HG03378 (cell line): ENCODE results near the gene EEPD1.

Experiments used
- ATAC-seq: cut with Tn5 transposase; IDR thresholded peaks from one replicate; pipeline ENCODE4 v1.9.1; 2021; ENCODE audit warnings: mild to moderate bottlenecking, moderate library complexity; ENCODE audit not compliant: unreplicated experiment

The EEPD1 gene

DNA sequence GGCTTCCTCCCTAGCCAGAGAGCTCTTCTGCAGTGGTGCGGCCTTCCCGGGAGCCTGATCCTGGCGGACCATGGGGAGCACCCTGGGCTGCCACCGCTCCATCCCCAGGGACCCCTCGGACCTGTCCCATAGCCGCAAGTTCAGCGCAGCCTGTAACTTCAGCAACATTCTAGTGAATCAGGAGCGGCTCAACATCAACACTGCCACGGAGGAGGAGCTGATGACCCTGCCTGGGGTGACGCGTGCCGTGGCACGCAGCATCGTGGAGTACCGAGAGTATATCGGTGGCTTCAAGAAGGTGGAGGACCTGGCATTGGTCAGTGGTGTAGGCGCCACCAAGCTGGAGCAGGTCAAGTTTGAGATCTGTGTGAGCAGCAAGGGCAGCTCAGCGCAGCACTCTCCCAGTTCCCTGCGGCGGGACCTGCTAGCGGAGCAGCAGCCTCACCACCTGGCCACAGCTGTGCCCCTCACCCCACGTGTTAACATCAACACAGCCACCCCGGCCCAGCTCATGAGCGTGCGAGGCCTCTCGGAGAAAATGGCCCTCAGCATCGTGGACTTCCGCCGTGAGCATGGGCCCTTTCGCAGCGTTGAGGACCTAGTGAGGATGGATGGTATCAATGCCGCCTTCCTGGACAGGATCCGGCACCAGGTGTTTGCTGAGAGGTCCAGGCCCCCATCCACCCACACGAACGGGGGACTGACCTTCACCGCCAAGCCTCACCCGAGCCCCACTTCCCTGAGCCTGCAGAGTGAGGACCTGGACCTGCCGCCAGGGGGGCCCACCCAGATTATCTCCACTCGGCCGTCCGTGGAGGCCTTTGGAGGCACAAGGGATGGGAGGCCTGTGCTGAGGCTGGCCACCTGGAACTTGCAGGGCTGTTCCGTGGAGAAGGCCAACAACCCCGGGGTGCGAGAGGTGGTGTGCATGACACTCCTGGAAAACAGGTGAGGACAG, 1.5 kb downstream of the EEPD1 start:
- ATAC-seq = no peak

DNA sequence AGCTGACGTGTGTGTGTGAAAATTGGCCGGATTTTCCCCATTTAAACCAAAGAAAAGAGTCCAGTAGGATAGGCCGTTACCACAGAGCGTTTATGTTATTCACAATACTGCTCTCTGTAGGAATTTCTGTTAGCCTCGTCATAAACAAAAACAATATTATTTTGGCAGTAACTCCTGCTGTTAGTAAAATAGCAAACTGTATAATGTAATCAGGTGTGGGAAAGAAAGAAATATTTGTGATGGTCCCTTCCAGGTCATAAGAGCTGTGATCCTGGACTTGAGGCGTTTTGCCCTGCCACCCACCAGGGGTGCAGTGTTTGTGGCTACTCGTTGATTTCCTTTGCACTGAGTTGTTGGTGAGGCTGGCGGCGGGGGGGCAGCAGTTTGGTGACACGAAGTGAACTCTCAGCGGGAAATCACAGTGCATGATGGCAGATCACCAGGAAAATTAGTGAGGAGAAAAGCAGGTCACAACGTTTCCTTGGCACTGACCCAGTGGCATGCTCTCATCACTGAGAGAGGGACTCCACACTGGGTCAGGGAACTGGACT, 2.8 kb downstream of the EEPD1 start:
- no peak for ATAC-seq

DNA sequence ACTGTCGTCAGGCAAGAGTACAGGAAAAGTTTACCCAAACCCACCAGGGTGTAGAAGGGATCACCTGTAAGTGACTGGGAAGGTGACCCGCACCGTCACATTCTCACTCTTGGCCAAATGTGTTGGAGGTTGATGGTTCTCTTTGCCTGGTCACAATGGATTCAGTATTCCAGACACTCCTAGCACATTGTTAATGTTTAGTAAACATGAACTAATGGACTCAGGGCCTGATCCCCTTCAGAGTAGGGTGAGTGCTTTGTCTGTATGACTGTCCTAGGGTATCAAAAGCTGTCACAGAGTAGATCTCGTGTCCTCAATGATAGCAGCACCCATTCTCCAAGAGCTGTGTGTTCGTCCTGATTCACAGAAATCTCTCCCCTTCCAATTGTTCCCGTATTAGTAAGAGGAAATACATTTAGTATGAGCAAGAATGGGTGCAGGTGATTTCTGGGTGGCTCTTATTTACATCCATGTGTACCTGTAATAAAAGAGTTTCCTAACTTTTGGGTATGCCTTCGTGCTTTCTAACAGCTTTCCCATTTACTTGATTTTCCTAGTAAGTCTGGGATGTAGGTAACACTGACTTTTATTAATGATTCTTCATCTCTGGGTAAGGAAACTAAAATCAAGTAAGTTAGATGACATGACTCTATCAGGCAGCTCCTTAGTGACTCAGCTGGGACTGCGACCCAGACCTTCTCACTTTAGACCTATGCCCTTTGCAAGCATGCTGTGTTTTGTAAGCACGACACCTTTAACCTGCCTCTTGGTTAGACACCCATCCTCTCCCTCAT, 4.7 kb downstream of the EEPD1 start:
- ATAC-seq = no peak

DNA sequence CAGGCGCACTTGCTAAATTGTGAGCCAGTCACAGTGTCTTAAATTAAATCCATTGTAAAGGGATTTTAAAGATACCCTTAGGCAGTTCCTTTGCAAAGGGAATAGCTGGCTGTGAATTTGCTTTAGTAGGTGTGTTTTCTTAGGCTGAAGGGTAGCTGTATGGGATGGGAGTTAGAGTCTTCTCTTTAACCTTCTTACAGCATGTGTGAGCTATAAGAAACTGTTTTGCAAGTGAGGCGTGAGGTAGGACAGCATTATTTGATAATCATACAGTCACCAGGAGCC, 5.2 kb downstream of the EEPD1 start:
- ATAC-seq = no peak

DNA sequence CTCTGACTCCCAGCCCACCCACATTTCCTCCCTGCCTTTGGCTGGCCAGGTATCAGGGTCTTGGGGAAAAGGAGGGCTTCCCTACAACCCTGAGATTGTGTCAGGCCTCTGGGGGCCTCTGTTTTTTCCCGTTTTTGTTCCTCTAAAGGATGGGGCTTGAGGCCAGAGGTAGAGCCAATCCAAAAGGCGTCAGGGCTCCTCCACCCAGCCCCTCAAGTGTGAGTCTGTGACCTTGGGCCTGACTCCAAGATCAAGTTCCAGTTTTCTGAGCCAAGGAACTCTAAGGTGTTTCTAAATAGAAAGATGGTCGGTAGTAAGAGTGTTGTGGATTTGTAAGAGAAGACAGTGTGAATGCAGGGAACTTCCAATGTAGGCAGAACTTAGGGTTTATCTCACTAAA, 6.6 kb downstream of the EEPD1 start:
- no peak for ATAC-seq

DNA sequence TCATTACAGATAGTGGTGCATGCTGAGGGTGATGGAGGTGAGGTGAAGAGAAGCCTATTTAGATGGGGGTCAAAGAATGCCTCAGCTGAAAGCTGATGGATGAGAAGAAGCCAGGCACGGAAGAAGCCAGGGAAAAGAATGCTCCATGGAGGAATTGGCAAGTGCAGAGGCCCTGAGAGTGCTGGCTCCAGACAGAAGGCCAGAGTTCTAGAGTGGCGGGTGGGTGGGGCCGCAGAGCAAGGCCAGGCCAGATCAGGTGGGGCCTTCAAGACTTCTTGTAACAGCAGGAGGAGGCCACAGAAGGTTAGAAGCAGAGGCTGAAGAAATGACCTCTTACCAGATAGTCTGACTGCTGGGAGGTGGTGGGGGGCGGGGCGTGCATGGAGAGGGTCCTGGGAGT, 7.3 kb downstream of the EEPD1 start:
- ATAC-seq = no peak

DNA sequence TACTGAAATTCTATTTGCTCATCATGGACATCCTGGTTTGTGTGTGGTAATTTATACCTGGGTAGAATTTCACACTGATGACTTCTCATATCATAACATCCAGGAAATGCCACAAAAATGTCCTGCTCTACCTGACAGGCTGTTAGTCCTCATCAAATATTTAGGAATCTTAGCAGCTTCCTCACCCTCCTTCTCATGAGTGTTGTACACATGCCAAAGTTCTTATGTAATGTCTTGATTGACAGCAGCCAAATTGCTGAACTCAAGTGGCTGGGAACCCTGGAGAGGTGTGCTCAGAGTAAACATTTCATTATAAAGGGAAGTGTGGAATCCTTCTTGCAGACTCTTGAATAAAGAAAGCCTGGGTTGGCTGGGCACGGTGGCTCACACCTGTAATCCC, 8.9 kb downstream of the EEPD1 start:
- ATAC-seq = no peak

DNA sequence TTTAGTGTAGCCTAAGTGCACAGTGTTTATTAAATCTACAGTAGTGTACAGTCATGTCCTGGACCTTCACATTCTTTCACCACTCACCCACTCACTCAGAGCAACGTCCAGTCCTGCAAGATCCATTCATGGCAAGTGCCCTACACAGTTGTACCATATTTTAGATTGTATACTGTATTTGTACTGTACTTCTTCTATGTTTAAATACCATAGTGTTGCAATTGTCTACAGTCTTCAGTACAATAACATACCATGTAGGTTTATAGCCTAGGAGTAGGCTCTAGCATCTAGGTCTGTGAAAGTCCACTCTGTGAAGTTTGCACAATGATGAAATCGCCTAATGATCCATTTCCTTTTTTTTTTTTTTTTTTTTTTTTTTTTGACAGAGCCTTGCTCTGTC, 12.0 kb downstream of the EEPD1 start:
- ATAC-seq = no peak

DNA sequence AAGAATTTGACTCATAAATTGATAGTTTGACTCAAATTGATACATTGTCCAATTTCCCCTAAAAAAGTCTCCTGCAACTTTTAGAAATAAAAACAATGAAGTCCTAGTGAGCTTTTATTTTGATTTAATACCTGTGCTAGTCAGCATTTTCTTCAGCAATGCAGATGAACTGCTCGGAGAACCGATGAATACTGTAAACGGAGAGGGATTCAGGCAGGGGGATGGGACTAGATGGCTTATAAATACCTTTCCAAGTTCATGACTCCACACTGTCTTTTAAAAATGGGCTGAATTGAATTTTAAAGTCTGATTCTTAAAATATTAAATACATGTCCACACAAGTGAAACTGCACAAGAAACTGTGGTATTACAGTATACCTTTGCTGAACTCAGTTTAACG, 12.7 kb downstream of the EEPD1 start:
- ATAC-seq = no peak

DNA sequence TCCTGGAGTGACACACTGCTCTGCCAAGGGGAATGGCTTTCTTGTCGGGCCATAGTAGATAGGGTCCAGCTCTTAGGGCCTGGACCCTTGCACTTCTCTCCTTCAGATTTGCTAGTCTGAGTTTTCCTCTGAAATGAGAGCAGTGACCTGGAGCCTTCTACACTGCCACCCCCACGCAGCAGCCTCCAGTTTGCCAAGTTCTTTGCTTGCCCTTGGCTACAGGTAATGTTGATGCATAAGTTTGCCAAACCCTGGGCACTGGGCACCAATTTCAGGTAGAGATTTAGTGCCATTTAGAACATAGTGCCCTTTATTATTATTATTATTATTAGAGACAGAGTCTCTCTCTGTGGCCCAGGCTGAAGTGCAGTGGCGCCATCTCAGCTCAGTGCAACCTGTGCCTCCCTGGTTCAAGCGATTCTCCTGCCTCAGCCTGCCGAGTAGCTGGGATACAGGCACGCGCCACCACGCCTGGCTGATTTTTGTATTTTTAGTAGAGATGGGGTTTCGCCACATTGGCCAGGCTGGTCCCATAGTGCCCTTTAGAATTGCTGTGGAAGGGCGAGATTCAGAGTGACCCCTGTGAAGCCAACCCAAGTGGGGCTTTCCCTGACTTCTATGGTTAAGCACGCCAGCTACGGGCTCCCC, 14.5 kb downstream of the EEPD1 start:
- no peak for ATAC-seq

DNA sequence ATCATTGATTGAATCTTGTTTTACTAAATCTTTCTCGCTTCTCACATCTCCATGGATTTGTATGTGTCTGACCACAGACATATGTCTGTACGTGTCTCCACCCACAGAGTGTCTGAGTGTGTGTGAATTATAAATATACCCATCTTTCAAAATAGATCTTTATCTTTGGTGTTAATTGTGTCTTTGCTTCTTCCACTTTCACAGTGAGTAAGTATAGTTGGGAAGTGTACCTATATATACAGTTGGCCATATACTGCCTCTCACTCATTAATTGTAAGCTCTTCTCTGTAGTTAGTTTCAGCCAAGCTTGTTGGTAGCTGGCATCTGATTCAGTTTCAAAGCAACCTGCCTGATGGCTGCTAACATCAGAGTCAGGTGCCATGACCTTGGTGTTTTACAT, 18.4 kb downstream of the EEPD1 start:
- peak; percentile 81 for ATAC-seq

DNA sequence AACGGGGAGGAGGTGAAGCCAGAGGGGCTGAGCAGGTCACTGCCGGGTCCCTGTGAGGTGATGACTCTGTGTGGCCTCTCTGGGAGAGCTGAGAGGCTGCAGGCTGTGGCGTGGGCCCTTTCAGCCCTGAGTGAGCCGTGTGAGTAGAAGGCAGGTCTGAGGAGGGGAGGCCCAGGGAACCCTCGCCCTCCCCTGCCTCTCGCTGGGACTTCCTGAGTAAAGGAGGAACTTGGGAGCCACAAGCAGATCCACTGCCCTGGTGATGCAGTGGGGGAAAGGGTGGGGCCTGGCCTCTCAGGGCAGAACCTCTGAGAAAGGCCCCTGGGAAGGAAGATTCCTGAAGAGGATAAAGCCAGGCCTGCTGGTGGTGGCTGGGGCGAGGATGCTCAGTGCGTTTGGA, 22.8 kb downstream of the EEPD1 start:
- ATAC-seq = no peak

DNA sequence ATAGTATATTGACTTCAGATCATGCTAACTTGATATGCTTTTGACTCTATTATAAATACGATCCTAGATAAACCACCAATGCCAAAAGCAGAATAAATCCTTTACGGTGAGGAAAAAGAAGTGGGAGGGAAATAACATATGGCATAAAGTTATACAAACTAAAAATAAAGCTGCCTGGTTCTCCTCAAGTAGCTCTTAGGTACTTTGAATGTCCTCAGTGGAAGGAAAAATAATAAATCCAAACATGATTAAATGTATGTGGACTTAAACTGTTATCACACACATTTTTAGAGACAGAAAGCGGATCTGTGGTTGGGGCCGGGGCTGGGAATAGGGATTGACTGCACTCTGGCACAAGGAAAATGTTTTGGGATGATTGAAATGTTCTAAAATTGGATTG, 23.6 kb downstream of the EEPD1 start:
- no peak for ATAC-seq

DNA sequence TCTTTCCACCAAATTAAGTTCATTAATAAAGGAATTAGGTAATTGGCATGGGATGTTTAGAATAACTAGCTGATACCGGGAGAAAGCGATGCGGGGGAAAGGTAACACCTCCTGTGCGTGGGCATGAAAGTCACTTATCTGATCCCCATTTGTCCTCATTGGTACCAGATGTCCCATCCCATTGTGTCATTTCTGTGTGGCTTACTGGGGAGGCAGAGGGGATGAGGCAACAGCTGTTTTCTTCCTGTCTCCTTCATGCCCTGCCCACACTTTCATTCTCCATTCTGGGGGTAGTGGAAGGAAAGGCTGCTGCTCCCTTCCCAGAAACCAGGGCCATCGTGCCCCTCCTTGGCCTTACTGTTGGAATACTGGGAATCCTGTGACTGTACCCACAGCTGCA, 27.1 kb downstream of the EEPD1 start:
- ATAC-seq = no peak

DNA sequence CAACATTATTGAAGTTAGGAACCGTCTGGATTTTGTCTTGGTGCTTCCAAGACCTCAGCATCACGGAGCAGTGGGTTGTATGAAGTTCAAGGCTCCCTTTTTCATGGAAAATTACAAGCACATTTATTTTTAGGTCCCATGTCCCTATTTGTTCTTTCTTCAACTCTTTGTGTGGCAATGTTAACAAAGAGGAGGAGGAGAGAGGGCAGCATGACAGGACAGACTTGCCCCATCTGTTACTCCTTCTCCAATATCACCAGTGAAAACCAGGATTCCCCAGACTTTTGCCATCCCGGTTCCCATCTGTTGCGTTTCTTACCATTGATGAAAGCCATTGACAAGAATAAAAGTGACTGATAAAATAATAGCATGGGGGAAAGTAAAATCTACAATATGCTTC, 28.6 kb downstream of the EEPD1 start:
- ATAC-seq = no peak

DNA sequence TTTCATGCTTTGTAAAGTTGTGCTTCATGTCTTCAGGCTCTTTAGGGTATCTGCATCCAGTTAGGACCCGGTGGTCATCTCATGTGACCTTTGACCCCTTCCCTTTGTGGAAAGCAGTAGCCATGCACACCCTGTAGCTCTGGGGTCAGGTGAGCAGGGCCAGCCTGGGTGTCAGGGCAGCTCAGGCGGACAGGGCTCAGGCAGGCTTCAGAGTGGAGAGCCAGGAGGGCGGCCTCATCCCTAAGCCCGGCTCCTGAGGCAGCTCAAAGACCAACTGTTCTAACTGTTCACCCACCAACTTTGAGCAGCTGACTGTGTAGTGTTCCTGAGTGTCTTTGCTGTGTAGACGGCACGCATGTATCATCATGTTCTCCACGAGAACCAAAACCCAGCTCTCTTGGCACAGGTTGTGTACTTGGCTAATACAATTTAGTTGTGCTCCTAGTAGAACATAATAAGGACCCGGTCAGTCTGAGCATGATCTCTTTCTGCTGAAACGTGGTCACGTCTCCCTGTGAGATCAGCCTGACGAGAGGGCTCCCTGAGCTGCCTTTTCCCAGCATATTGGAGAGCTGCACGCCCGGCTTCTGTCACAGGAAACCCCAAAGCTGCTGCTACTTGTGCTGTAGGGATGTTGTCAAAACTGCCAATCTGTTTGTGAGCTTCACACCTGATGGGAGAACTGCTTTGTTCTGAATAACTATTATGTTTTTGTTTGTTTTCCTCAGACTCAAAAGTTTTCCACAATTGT, 30.0 kb downstream of the EEPD1 start:
- ATAC-seq = no peak

DNA sequence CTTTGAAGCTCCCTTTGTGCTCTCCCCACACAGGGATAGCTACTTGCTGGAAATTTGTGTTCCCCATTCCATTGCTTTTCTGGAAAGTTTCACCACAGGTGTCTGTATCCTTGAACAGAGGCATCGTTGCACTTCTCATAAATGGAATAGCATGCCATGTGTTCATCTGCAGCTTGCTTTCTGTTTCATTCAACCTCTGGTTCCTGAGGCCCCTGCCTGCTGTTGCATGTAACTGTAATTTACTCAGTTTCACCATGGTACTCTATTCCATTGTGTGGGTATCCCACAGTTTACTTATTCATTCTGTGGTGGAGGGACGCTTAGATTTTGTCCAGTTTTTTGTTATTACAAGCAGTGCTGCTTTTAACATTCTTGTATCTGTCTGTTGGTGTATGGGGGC, 32.0 kb downstream of the EEPD1 start:
- no peak for ATAC-seq

DNA sequence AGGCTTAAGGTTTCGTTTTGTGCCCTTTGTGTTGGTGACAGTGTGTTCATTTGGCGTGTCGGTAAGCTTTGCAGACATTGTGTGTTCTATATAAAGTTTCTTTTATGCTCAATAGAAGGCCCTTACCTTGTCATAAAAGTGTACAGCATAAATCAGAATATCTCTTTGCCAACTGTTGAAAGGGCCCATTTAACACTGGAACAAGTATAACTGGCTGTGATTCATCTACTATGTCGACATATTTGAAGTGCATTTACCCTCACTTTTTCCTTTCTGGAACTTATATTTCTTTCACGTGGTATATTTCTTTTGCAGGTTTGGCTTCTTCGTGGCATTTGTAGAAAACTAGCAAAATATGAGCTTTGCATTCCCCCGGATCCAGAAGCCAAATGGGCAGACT, 32.7 kb downstream of the EEPD1 start:
- no peak for ATAC-seq

DNA sequence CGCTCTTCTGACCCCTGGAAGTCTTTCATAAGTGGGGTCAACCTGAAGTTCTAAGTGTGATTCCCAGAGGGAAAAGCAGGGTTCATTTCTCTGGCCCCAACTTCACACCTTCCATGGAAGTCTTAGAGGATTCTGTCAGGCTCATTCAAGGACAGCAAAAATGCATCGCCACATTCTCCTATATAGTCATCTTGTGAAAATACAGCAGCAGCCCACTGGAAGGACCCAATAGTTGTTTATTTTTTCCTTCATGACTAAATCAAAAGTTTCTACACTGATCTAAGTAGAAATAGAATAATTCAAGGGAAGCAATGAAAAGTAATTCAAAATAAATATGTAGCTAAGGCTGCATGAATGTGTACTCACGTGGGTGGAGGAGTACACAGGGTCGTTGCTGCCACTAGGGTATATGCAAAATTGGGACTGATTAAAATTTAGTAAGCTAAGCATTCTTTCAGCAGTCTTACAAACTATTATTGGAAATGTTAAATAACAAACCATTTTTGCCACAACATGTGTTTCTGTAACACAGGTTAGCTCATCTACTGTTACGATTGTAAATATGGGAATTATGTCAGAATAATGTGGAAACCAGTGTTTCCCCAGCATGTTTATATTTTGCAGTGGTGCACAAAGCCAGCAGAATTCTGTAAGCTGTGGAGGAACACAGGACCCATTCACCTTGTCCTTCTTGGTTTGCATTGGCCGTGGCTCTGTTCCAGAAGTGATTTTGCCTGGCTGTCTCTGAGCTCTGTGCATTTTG, 33.5 kb downstream of the EEPD1 start:
- no peak for ATAC-seq

DNA sequence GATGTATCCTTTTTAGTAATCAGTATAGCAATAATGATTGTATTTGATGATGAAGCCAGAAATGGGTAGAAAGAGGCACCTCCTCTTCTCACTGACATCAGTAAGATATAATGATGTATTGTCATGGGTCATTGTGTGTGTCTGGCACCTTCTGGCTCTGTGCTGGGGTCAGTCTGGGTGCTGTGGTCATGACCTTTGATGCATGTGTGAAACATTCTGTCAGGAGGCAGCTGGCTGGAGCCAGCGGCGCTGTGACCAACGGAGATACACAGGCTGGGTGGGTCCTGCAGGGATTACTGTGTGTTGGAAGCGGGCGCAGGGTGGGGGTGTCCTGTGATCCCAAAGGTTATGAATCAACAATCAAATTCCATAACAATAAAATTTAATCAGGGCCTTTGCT, 35.2 kb downstream of the EEPD1 start:
- no peak for ATAC-seq
